Astrocyte (in vitro differentiated cells and primary cell): Measurements from ENCODE around the gene MAPK10. TPM values are rescaled to one million over a fixed set of nuclear protein-coding genes. Genes with fewer than 3 reads are reported as not detected.

Experiments used
- DNase-seq: peaks from one replicate; pipeline ENCODE4 v3.0.0-alpha.2; 2010; ENCODE audit warnings: low read depth
- FAIRE-seq: peaks from 2 replicates; lab custom pipeline; 2011; peaks lifted over from hg19 to GRCh38; lab: Jason Lieb, UNC
- H2AFZ ChIP-seq: 2 replicates; pipeline ENCODE4 v1.6.0; 2012; ENCODE audit warnings: low read depth, low read length, inconsistent platforms
- H3K27ac ChIP-seq: 2 replicates; pipeline ENCODE4 v1.5.1; 2011; ENCODE audit warnings: low read depth, low read length, inconsistent platforms
- H3K27me3 ChIP-seq: 2 replicates; pipeline ENCODE4 v1.6.0; 2011; ENCODE audit warnings: low read length, inconsistent platforms; ENCODE audit not compliant: insufficient read depth
- H3K36me3 ChIP-seq: 2 replicates; pipeline ENCODE4 v1.5.1; 2011; ENCODE audit warnings: low read length, inconsistent platforms; ENCODE audit not compliant: insufficient read depth
- H3K4me1 ChIP-seq: 2 replicates; pipeline ENCODE4 v1.5.1; 2011; ENCODE audit warnings: low read length, inconsistent platforms; ENCODE audit not compliant: insufficient read depth
- H3K4me2 ChIP-seq: 2 replicates; pipeline ENCODE4 v1.6.0; 2012; ENCODE audit warnings: low read length, inconsistent platforms
- H3K4me3 ChIP-seq: 2 replicates; pipeline ENCODE4 v1.5.1; 2011; ENCODE audit warnings: low read depth, mild to moderate bottlenecking, low read length, inconsistent platforms; ENCODE audit not compliant: insufficient read depth
- H3K79me2 ChIP-seq: 2 replicates; pipeline ENCODE4 v1.6.0; 2012; ENCODE audit warnings: mild to moderate bottlenecking, low read length, inconsistent platforms; ENCODE audit not compliant: insufficient read depth
- H3K9ac ChIP-seq: 2 replicates; pipeline ENCODE4 v1.6.0; 2012; ENCODE audit warnings: mild to moderate bottlenecking, low read length, inconsistent platforms
- H3K9me3 ChIP-seq: 2 replicates; pipeline ENCODE4 v1.5.1; 2012; ENCODE audit warnings: low read depth, mild to moderate bottlenecking, low read length, inconsistent platforms; ENCODE audit not compliant: insufficient read depth
- H4K20me1 ChIP-seq: 2 replicates; pipeline ENCODE4 v1.6.0; 2012; ENCODE audit warnings: low read length, inconsistent platforms; ENCODE audit not compliant: insufficient read depth
- H3K27ac Mint-ChIP-seq: one replicate; pipeline ENCODE4 v1.8.0; 2021; ENCODE audit warnings: mild to moderate bottlenecking, mixed read lengths; ENCODE audit not compliant: unreplicated experiment
- H3K27me3 Mint-ChIP-seq: one replicate; pipeline ENCODE4 v1.8.0; 2021; ENCODE audit warnings: low read depth, mixed read lengths; ENCODE audit not compliant: unreplicated experiment
- H3K36me3 Mint-ChIP-seq: one replicate; pipeline ENCODE4 v1.8.0; 2021; ENCODE audit warnings: low read depth, mixed read lengths; ENCODE audit not compliant: unreplicated experiment
- H3K4me1 Mint-ChIP-seq: one replicate; pipeline ENCODE4 v1.8.0; 2021; ENCODE audit warnings: low read depth, mixed read lengths; ENCODE audit not compliant: unreplicated experiment
- H3K4me3 Mint-ChIP-seq: one replicate; pipeline ENCODE4 v1.8.0; 2021; ENCODE audit warnings: mild to moderate bottlenecking, moderate library complexity, mixed read lengths; ENCODE audit not compliant: unreplicated experiment
- H3K9me3 Mint-ChIP-seq: one replicate; pipeline ENCODE4 v1.8.0; 2021; ENCODE audit warnings: mild to moderate bottlenecking, mixed read lengths; ENCODE audit not compliant: unreplicated experiment
- CTCF ChIP-seq: IDR thresholded peaks from 2 replicates; pipeline ENCODE4 v1.5.1; 2011; ENCODE audit warnings: low read depth, mild to moderate bottlenecking, inconsistent platforms, low read length, moderate library complexity; ENCODE audit not compliant: insufficient read depth
- EZH2 ChIP-seq: IDR thresholded peaks from 2 replicates; pipeline ENCODE4 v1.6.1; 2012; ENCODE audit warnings: mild to moderate bottlenecking, low read length, inconsistent platforms; ENCODE audit not compliant: insufficient read depth
- total RNA-seq: library from RNA; stranded (reverse); gene quantifications from 2 replicates; pipeline ENCODE4 v1.2.1, GENCODE V29; 2021

MAPK10 gene
- total RNA-seq, 1 donor from 2014 or later, result 7.5 TPM

- Histone ChIP-seq H3K9me3 (no peaks in the 10 kb centered on the region), H3K36me3 (no peaks in the 10 kb centered on the region), H3K4me2 (no peak overlapping the region), H2AFZ (no peak overlapping the region), H3K4me1 (peaks cover 13% of the 10 kb centered on the region), H3K9ac (no peak overlapping the region), H3K4me3 (no peak overlapping the region), H3K79me2 (no peaks in the 10 kb centered on the region), H3K27me3 (no peaks in the 10 kb centered on the region), H3K27ac (no peak overlapping the region), H4K20me1 (no peaks in the 10 kb centered on the region)
- TF ChIP-seq EZH2 (no peak), CTCF (no peak)
- DNase-seq, result no peak
- no peaks in the 10 kb centered on the region for H3K9me3 Mint-ChIP-seq
- no peak for FAIRE-seq
- H3K27me3 Mint-ChIP-seq, result peaks cover 2% of the 10 kb centered on the region
- no peak overlapping the region for H3K27ac Mint-ChIP-seq
- no peaks in the 10 kb centered on the region for H3K4me1 Mint-ChIP-seq
- no peaks in the 10 kb centered on the region for H3K36me3 Mint-ChIP-seq
- H3K4me3 Mint-ChIP-seq, result no peak overlapping the region
Observed at GRCh38 chr4:85956293-85956945, 403.4 kb downstream of the MAPK10 start.

DNA sequence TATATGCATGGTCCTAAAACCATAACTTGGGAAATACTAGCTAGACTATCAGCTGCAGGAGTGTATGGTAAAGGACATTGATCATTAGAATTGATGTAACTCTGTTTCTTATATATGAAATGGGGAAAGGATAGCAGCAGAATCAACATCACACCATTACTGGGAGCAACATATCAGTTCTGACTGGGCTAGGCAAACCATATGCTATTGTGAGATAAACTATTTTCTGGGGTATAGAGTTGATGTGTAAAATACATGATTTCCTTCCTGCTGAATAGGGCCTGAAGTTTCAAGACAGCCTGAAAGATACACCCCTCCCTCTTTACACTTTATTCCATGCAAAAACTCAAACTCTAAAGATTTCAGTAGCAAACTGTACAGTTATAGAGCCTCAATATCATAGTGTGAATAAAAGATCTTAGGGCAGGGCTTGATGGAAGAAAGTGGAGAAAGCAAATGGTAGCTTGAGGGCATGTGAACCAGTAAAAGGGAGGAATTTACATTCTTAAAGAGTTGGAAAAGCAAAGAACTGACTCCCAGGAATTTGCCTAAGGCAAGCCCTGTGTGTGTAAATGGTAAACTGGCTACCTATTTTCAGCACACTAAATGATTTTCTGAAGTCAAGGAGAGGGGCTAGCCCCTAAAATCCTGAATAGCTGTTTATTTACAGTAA, 404.1 kb downstream of the MAPK10 start:
- no peak for TF ChIP-seq CTCF
- TF ChIP-seq EZH2, result no peak

GRCh38 chr4:85953651-85954018, 406.2 kb downstream of the MAPK10 start:
- Mint-ChIP-seq H3K4me3 (no peak overlapping the region), H3K27ac (no peak overlapping the region), H3K4me1 (no peaks in the 10 kb centered on the region), H3K9me3 (no peaks in the 10 kb centered on the region), H3K36me3 (no peaks in the 10 kb centered on the region), H3K27me3 (peaks cover 2% of the 10 kb centered on the region)
- Histone ChIP-seq H4K20me1 (no peaks in the 10 kb centered on the region), H3K27me3 (no peaks in the 10 kb centered on the region), H2AFZ (no peak overlapping the region), H3K79me2 (no peaks in the 10 kb centered on the region), H3K9ac (no peak overlapping the region), H3K4me1 (peaks cover 13% of the 10 kb centered on the region), H3K9me3 (no peaks in the 10 kb centered on the region), H3K36me3 (no peaks in the 10 kb centered on the region), H3K27ac (no peak overlapping the region), H3K4me3 (no peak overlapping the region), H3K4me2 (peak overlapping the region; percentile 35)
- TF ChIP-seq CTCF (no peak), EZH2 (no peak)
- FAIRE-seq (no peak), DNase-seq (no peak)

More for the DNA sequence above, 404.1 kb downstream of the MAPK10 start:
- H3K27ac ChIP-seq, result no peak overlapping the region
- Mint-ChIP-seq H3K9me3 (no peaks in the 10 kb centered on the region), H3K36me3 (no peaks in the 10 kb centered on the region), H3K4me1 (no peaks in the 10 kb centered on the region), H3K4me3 (no peak overlapping the region), H3K27me3 (peaks cover 2% of the 10 kb centered on the region), H3K27ac (no peak overlapping the region)
- FAIRE-seq (no peak), DNase-seq (no peak)
- no peaks in the 10 kb centered on the region for H4K20me1 ChIP-seq
- no peaks in the 10 kb centered on the region for H3K27me3 ChIP-seq
- H3K36me3 ChIP-seq, result no peaks in the 10 kb centered on the region
- no peak overlapping the region for H3K9ac ChIP-seq
- no peak overlapping the region for H2AFZ ChIP-seq
- H3K4me1 ChIP-seq, result peaks cover 13% of the 10 kb centered on the region
- H3K9me3 ChIP-seq, result no peaks in the 10 kb centered on the region
- no peak overlapping the region for H3K4me3 ChIP-seq
- no peaks in the 10 kb centered on the region for H3K79me2 ChIP-seq
- H3K4me2 ChIP-seq, result no peak overlapping the region
